Activated CD4-positive, alpha-beta T cell treated with anti-CD3 and anti-CD28 coated beads for 24 hours (primary cell): ENCODE data around the gene UROC1.

Experiments used
- DNase-seq, 2 donors: peaks; one replicate each; pipeline ENCODE4 v3.0.0-alpha.2; 2020; ENCODE audit warnings: low read depth in 2 of 2

UROC1 gene

GRCh38 chr3:126461450-126462070, 56.0 kb downstream of the UROC1 start:
- no peak for DNase-seq

- no peak for DNase-seq
These were observed 57.2 kb downstream of the UROC1 start for GRCh38 chr3:126460381-126460780.

- DNase-seq = no peak
These were observed 57.8 kb downstream of the UROC1 start for GRCh38 chr3:126459763-126460127.

- no peak for DNase-seq
These were observed 58.3 kb downstream of the UROC1 start for GRCh38 chr3:126459111-126459762.

- no peak for DNase-seq
These were observed 60.7 kb downstream of the UROC1 start for GRCh38 chr3:126456766-126457388.

- no peak for DNase-seq
These were observed 61.4 kb downstream of the UROC1 start for GRCh38 chr3:126456211-126456610.

- no peak for DNase-seq
These were observed 63.0 kb downstream of the UROC1 start for GRCh38 chr3:126454437-126455198.

- DNase-seq = no peak
These were observed 63.5 kb downstream of the UROC1 start for GRCh38 chr3:126454025-126454424.

GRCh38 chr3:126452213-126452612, 65.4 kb downstream of the UROC1 start:
- no peak for DNase-seq

- DNase-seq = no peak
These were observed 66.1 kb downstream of the UROC1 start for GRCh38 chr3:126451511-126451910.

- DNase-seq = no peak
These were observed 66.8 kb downstream of the UROC1 start for GRCh38 chr3:126450744-126451143.

- no peak for DNase-seq
These were observed 67.4 kb downstream of the UROC1 start for GRCh38 chr3:126450219-126450618.

- no peak for DNase-seq
These were observed 67.9 kb downstream of the UROC1 start for GRCh38 chr3:126449621-126450051.

- no peak for DNase-seq
These were observed 68.7 kb downstream of the UROC1 start for GRCh38 chr3:126448893-126449180.

GRCh38 chr3:126448136-126448892, 69.3 kb downstream of the UROC1 start:
- DNase-seq = no peak

GRCh38 chr3:126447456-126448106, 70.0 kb downstream of the UROC1 start:
- no peak for DNase-seq

GRCh38 chr3:126446791-126447190, 70.8 kb downstream of the UROC1 start:
- DNase-seq = no peak

- DNase-seq = no peak
These were observed 71.3 kb downstream of the UROC1 start for GRCh38 chr3:126446301-126446700.

- no peak for DNase-seq
These were observed 72.1 kb downstream of the UROC1 start for GRCh38 chr3:126445506-126445905.

- no peak for DNase-seq
These were observed 74.7 kb downstream of the UROC1 start for GRCh38 chr3:126442856-126443242.

GRCh38 chr3:126442094-126442855, 75.3 kb downstream of the UROC1 start:
- DNase-seq = no peak
